ENCODE measurements around the gene TP63.

The TP63 gene

GRCh38 chr3:189890496-189890895 is 259.3 kb downstream of the TP63 start:
- no peak for DNase-seq

GRCh38 chr3:189896533-189896932 is 265.3 kb downstream of the TP63 start:
- no peak for DNase-seq

- no peak for DNase-seq
These were observed 266.2 kb downstream of the TP63 start for GRCh38 chr3:189897406-189897805.

GRCh38 chr3:189898559-189899153 is 267.5 kb downstream of the TP63 start:
- DNase-seq, result no peak

- no peak for DNase-seq
These were observed 268.0 kb downstream of the TP63 start for GRCh38 chr3:189899186-189899585.

GRCh38 chr3:189900578-189900977 is 269.4 kb downstream of the TP63 start:
- no peak for DNase-seq

- no peak for DNase-seq
These were observed 270.3 kb downstream of the TP63 start for GRCh38 chr3:189901481-189901880.

GRCh38 chr3:189902230-189903186 is 271.3 kb downstream of the TP63 start:
- no peak for DNase-seq

- DNase-seq, result no peak
These were observed 272.5 kb downstream of the TP63 start for GRCh38 chr3:189903562-189904250.

GRCh38 chr3:189907803-189908202 is 276.6 kb downstream of the TP63 start:
- DNase-seq, result no peak

GRCh38 chr3:189908646-189909045 is 277.5 kb downstream of the TP63 start:
- DNase-seq, result no peak

- no peak for DNase-seq
These were observed 277.9 kb downstream of the TP63 start for GRCh38 chr3:189909139-189909538.

- DNase-seq, result no peak
These were observed 278.4 kb downstream of the TP63 start for GRCh38 chr3:189909573-189909972.

GRCh38 chr3:189911001-189911400 is 279.8 kb downstream of the TP63 start:
- no peak for DNase-seq

GRCh38 chr3:189914799-189915198 is 283.6 kb downstream of the TP63 start:
- no peak for DNase-seq

- no peak for DNase-seq
These were observed 290.6 kb downstream of the TP63 start for GRCh38 chr3:189921770-189922169.

GRCh38 chr3:189927975-189928895 is 297.0 kb downstream of the TP63 start:
- DNase-seq, result no peak

- DNase-seq, result no peak
These were observed 305.2 kb downstream of the TP63 start for GRCh38 chr3:189936201-189936945.

GRCh38 chr3:189937302-189938127 is 306.3 kb downstream of the TP63 start:
- DNase-seq, result no peak

- DNase-seq, result no peak
These were observed 309.9 kb downstream of the TP63 start for GRCh38 chr3:189941125-189941524.

GRCh38 chr3:189941679-189942078 is 310.5 kb downstream of the TP63 start:
- DNase-seq, result no peak
